Measurements from ENCODE around the gene KLHL26. TPM values are rescaled to one million over a fixed set of nuclear protein-coding genes. Genes with fewer than 3 reads are reported as not detected.

KLHL26 gene
- total RNA-seq, 1 experiment from 2014 or later = 7.5 TPM

DNA sequence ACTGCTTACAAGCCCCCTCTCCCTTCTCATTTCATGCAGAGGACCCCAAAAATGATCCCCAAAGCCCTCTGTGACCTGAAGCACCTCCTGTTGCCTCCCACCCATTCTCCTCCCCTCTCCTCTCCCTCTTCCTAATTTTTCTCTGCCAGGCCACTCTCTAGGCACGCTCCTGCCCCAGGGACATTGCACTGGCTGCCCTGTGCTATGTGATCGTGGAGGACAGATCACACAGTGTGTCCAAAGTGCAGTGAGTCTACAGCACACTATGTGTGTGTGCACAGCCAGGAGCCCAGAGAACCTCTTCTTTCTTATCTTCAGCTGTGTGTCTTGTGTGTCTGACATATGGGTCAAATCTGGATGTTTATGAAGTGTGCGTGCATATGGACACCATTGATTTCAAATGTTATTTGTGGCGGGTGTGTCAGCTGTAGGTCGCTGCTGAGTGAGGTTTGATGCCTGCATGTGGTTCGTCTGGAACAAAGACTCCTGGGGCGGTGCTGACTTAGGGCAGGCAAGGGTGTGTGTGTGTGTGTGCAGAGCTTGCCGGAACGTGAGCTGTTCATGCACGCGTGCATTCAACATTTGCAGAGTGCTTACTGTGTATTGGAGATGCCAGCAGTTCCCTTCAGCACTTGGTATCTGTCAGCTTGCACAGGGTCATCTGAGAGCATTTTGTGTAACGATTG, 2.1 kb upstream of the KLHL26 start:
- Mint-ChIP-seq H3K27me3 (ENCODE audit: unreplicated experiment) (peaks cover 21% of the 10 kb centered on the region), H3K4me1 (ENCODE audit: low read depth, unreplicated experiment) (peaks cover 19% of the 10 kb centered on the region), H3K4me3 (ENCODE audit: low read depth, unreplicated experiment) (no peak overlapping the region), H3K27ac (ENCODE audit: unreplicated experiment) (no peak overlapping the region), H3K9me3 (ENCODE audit: low read depth, unreplicated experiment) (no peaks in the 10 kb centered on the region), H3K36me3 (ENCODE audit: insufficient read depth, unreplicated experiment) (peaks cover 23% of the 10 kb centered on the region)
- intact Hi-C loops (cut with micrococcal nuclease; ENCODE audit: unreplicated experiment) = no loop called here
- no TSS peak for BruUV-seq (replicated peaks)
- TF ChIP-seq CTCF (IDR thresholded peaks at IDR 0.05; ENCODE audit: unreplicated experiment) = no peak
- no peak for DNase-seq
- CTCF ChIA-PET = no interaction called here

GRCh38 chr19:18635831-18636182, 1.0 kb upstream of the KLHL26 start:
- no peak for DNase-seq
- intact Hi-C loops (cut with micrococcal nuclease; ENCODE audit: unreplicated experiment) = no loop called here
- H3K4me3 Mint-ChIP-seq (ENCODE audit: low read depth, unreplicated experiment) = peak overlapping the region; percentile 77
- no peak for TF ChIP-seq CTCF (IDR thresholded peaks at IDR 0.05; ENCODE audit: unreplicated experiment)
- H3K27me3 Mint-ChIP-seq (ENCODE audit: unreplicated experiment) = peaks cover 21% of the 10 kb centered on the region
- CTCF ChIA-PET = no interaction called here
- H3K9me3 Mint-ChIP-seq (ENCODE audit: low read depth, unreplicated experiment) = no peaks in the 10 kb centered on the region
- peak overlapping the region; percentile 34 for H3K27ac Mint-ChIP-seq (ENCODE audit: unreplicated experiment)
- no TSS peak for BruUV-seq (replicated peaks)
- peaks cover 23% of the 10 kb centered on the region for H3K36me3 Mint-ChIP-seq (ENCODE audit: insufficient read depth, unreplicated experiment)
- peaks cover 19% of the 10 kb centered on the region for H3K4me1 Mint-ChIP-seq (ENCODE audit: low read depth, unreplicated experiment)

- CTCF ChIA-PET = no interaction called here
- H3K4me3 Mint-ChIP-seq (ENCODE audit: low read depth, unreplicated experiment) = peak overlapping the region; percentile 77
- TF ChIP-seq CTCF (IDR thresholded peaks at IDR 0.05; ENCODE audit: unreplicated experiment) = no peak
- H3K27me3 Mint-ChIP-seq (ENCODE audit: unreplicated experiment) = peaks cover 21% of the 10 kb centered on the region
- H3K4me1 Mint-ChIP-seq (ENCODE audit: low read depth, unreplicated experiment) = peaks cover 19% of the 10 kb centered on the region
- H3K9me3 Mint-ChIP-seq (ENCODE audit: low read depth, unreplicated experiment) = no peaks in the 10 kb centered on the region
- DNase-seq = peak; percentile 97
- H3K36me3 Mint-ChIP-seq (ENCODE audit: insufficient read depth, unreplicated experiment) = peaks cover 23% of the 10 kb centered on the region
- H3K27ac Mint-ChIP-seq (ENCODE audit: unreplicated experiment) = peak overlapping the region; percentile 60
- BruUV-seq (replicated peaks) = no TSS peak
- intact Hi-C loops (cut with micrococcal nuclease; ENCODE audit: unreplicated experiment) = no loop called here
These were observed 452 bp upstream of the KLHL26 start for GRCh38 chr19:18636183-18636968.

DNA sequence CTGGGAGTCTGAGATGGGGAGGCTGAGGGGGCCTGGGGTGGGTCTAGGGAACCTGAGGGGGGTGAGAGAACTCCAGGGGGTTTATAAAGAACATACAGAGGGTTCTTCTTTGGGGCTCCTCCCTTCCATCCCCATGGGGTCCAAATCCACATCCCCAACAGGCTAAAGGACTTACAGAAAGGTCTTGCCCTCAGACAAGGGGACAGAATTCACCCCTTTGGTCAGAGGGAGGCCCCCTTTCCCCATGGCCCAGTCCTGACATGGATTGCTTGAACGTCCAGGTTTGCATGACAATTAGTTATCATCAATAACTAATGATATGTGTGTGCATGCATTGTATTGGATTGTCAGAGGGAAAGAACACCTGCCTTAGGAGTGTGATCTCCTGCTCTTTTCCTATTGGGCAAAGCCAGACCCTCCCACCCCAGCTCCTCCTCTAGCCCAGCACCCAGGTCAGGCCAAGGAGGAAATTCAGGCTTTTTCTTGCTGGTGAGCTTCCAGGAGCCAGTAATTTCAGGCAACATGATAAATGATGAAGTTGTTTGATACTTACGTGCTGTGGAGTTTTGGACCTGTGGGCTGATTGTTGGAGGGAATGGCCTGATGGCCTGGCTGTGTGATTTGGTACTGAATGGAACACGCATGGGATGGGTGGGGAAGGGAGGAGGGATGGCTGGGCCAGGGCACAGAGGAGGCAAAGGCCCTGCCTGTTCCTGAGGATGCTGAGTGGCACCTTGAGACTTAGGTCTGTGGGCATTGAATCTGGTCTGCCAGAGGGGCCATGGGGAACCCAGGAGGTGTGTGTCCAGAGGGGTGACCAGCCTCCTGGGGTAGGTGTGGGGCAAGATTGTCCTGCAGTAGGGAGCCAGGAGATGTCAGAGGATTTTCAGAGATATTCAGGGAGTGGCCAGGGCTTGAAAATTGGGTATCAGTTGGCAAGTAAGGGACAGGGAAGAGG, 1.1 kb downstream of the KLHL26 start:
- CTCF ChIA-PET = no interaction called here
- peak; percentile 50 for DNase-seq
- BruUV-seq (replicated peaks) = no TSS peak
- H3K9me3 Mint-ChIP-seq (ENCODE audit: low read depth, unreplicated experiment) = no peaks in the 10 kb centered on the region
- TF ChIP-seq CTCF (IDR thresholded peaks at IDR 0.05; ENCODE audit: unreplicated experiment) = no peak
- H3K4me1 Mint-ChIP-seq (ENCODE audit: low read depth, unreplicated experiment) = peaks cover 19% of the 10 kb centered on the region
- H3K36me3 Mint-ChIP-seq (ENCODE audit: insufficient read depth, unreplicated experiment) = peaks cover 23% of the 10 kb centered on the region
- peak overlapping the region; percentile 77 for H3K4me3 Mint-ChIP-seq (ENCODE audit: low read depth, unreplicated experiment)
- peaks cover 21% of the 10 kb centered on the region for H3K27me3 Mint-ChIP-seq (ENCODE audit: unreplicated experiment)
- intact Hi-C loops (cut with micrococcal nuclease; ENCODE audit: unreplicated experiment) = no loop called here
- H3K27ac Mint-ChIP-seq (ENCODE audit: unreplicated experiment) = no peak overlapping the region

All from Calu3 (cell line).